Measurements from ENCODE around the gene ABL1.

GRCh38 chr9:130895481-130896232 is 60.6 kb downstream of the ABL1 start:
- TF ChIP-seq POLR2A (IDR thresholded peaks at IDR 0.05) (no peak), CTCF (IDR thresholded peaks at IDR 0.05) (no peak), EP300 (IDR thresholded peaks at IDR 0.05) (no peak)

Measured in sigmoid colon (tissue), 4 donors.